ENCODE results near the gene STX2.

DNA sequence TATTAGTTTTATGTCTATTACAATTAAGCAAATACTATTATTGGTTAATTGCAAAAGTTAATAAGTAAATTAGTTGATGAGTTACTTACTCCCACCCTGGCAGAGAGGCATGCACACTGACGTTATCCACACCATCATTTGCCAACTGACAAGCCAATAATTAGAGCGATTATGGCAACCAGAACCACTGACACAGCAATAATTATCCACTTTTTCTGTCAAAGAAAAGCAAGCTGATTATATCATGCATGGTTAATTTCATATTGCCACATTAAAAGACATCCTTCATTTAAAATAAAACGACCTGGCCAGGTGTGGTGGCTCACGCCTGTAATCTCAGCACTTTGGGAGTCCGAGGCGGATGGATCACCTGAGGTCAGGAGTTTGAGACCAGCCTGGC is 43.1 kb downstream of the STX2 start:
- TF ChIP-seq, protein P1, sequence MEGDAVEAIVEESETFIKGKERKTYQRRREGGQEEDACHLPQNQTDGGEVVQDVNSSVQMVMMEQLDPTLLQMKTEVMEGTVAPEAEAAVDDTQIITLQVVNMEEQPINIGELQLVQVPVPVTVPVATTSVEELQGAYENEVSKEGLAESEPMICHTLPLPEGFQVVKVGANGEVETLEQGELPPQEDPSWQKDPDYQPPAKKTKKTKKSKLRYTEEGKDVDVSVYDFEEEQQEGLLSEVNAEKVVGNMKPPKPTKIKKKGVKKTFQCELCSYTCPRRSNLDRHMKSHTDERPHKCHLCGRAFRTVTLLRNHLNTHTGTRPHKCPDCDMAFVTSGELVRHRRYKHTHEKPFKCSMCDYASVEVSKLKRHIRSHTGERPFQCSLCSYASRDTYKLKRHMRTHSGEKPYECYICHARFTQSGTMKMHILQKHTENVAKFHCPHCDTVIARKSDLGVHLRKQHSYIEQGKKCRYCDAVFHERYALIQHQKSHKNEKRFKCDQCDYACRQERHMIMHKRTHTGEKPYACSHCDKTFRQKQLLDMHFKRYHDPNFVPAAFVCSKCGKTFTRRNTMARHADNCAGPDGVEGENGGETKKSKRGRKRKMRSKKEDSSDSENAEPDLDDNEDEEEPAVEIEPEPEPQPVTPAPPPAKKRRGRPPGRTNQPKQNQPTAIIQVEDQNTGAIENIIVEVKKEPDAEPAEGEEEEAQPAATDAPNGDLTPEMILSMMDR (IDR thresholded peaks at IDR 0.05) = no peak
- TF ChIP-seq POLR2A (IDR thresholded peaks at IDR 0.05) = no peak
